Neural cell (in vitro differentiated cells): ENCODE data around the gene DPP6.

Experiments
- CTCF ChIP-seq: fragments of 450-650 bp; IDR thresholded peaks from 2 replicates; pipeline ENCODE4 v1.5.1; 2014; ENCODE audit warnings: antibody characterized with exemption, mild to moderate bottlenecking, moderate library complexity; ENCODE audit not compliant: poor library complexity, severe bottlenecking
- EP300 ChIP-seq: fragments of 450-650 bp; conservative IDR thresholded peaks from 2 replicates; pipeline ENCODE4 v1.6.1; 2014; ENCODE audit warnings: antibody characterized with exemption, mild to moderate bottlenecking, moderate library complexity; ENCODE audit not compliant: poor library complexity, severe bottlenecking
- EZH2 ChIP-seq: fragments of 200-600, 300-800 bp; shearing (Covaris generic), sonication (generic); IDR thresholded peaks from 2 replicates; pipeline ENCODE4 v1.6.1; 2014; ENCODE audit warnings: antibody characterized with exemption, low read length, borderline replicate concordance, mild to moderate bottlenecking; ENCODE audit not compliant: insufficient read depth, poor library complexity, severe bottlenecking
- MXI1 ChIP-seq: fragments of 450-650 bp; conservative IDR thresholded peaks from 2 replicates; pipeline ENCODE4 v1.6.1; 2014; ENCODE audit warnings: antibody characterized with exemption, mild to moderate bottlenecking; ENCODE audit not compliant: poor library complexity, severe bottlenecking
- POLR2AphosphoS5 ChIP-seq: IDR thresholded peaks from 2 replicates; pipeline ENCODE4 v1.6.1; 2012
- RAD21 ChIP-seq: fragments of 450-650 bp; conservative IDR thresholded peaks from 2 replicates; pipeline ENCODE4 v1.6.1; 2014; ENCODE audit warnings: antibody characterized with exemption, mild to moderate bottlenecking, moderate library complexity
- REST ChIP-seq: IDR thresholded peaks from 2 replicates; pipeline ENCODE4 v1.6.1; 2012; ENCODE audit warnings: borderline replicate concordance
- SMC3 ChIP-seq: fragments of 450-650 bp; conservative IDR thresholded peaks from 2 replicates; pipeline ENCODE4 v1.6.1; 2014; ENCODE audit warnings: antibody characterized with exemption, mild to moderate bottlenecking, moderate library complexity; ENCODE audit not compliant: poor library complexity
- TAF1 ChIP-seq: IDR thresholded peaks from 2 replicates; pipeline ENCODE4 v1.6.1; 2012; ENCODE audit warnings: low read depth

GRCh38 chr7:154440058-154440457, 387.9 kb downstream of the DPP6 start:
- TF ChIP-seq REST (no peak), CTCF (no peak), EP300 (no peak), TAF1 (no peak), EZH2 (no peak), POLR2AphosphoS5 (no peak), RAD21 (no peak), SMC3 (no peak), MXI1 (no peak)
